SJCRH30 (cell line): ENCODE results near the gene KCNJ5. TPM values are rescaled to one million over a fixed set of nuclear protein-coding genes. Genes with fewer than 3 reads are reported as not detected.

Source experiments
- DNase-seq, 2 experiments: peaks; one replicate each; pipeline ENCODE4 v3.0.0-alpha.2; 2015 to 2020
- H3K27ac ChIP-seq: fragments of 250-450 bp; sonication (Bioruptor Pico); 2 replicates; pipeline ENCODE4 v1.5.1; 2020; ENCODE audit warnings: mild to moderate bottlenecking, moderate library complexity
- H3K27me3 ChIP-seq: fragments of 250-450 bp; sonication (Bioruptor Pico); 2 replicates; pipeline ENCODE4 v1.5.1; 2020; ENCODE audit warnings: mild to moderate bottlenecking, moderate library complexity
- H3K36me3 ChIP-seq: fragments of 250-450 bp; sonication (Bioruptor Pico); 2 replicates; pipeline ENCODE4 v1.5.1; 2020; ENCODE audit warnings: mild to moderate bottlenecking, moderate library complexity
- H3K4me1 ChIP-seq: fragments of 250-450 bp; sonication (Bioruptor Pico); 2 replicates; pipeline ENCODE4 v1.5.1; 2020; ENCODE audit warnings: mild to moderate bottlenecking, moderate library complexity
- H3K4me3 ChIP-seq: fragments of 250-450 bp; sonication (Bioruptor Pico); 2 replicates; pipeline ENCODE4 v1.5.1; 2020; ENCODE audit warnings: mild to moderate bottlenecking, moderate library complexity
- H3K9me3 ChIP-seq: fragments of 250-450 bp; sonication (Bioruptor Pico); replicated peaks from 2 replicates; pipeline ENCODE4 v1.5.1; 2020; ENCODE audit warnings: mild to moderate bottlenecking, moderate library complexity
- total RNA-seq: library from RNA; depleted of rRNA; stranded (reverse); fragments of >200 nt; shearing (Covaris generic); gene quantifications from 2 replicates; pipeline ENCODE4 v1.2.3, GENCODE V29; 2014

KCNJ5 gene
- total RNA-seq, 1 experiment from 2014 or later, result 3.1 TPM

DNA sequence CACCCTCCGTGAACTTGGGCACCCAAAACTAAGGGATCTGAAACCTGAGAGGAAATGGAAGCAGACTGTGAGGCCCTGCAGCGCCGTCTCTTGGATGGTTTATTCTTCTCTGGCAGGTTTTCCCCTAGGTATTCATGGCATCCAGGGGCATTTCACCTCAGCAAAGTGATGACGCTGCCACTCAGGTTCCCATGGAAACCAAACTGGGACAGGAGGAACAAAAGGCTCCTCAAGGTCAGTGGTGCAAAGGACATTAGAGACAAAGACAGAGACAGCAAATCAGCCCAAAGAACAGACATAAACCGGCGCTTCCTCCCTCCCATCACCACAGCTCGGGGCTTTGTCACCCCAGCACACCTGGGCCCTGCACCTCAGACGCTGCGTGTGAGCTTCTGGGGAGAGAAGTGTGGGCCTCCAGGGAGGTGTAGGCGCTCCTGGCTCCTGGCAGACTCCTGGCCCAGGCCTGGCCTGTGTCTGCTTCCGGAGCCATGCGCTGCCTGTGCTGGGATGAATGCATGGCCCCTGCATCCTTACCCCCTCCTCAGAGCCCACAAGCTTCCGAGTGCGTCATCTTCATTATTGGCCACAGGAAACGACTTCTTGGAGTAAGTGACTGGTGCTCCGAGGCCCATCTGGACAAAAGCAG, 45.6 kb downstream of the KCNJ5 start:
- no peak overlapping the region for H3K4me3 ChIP-seq
- H3K27ac ChIP-seq, result no peak overlapping the region
- no peaks in the 10 kb centered on the region for H3K27me3 ChIP-seq
- no peak for DNase-seq
- no peaks in the 10 kb centered on the region for H3K36me3 ChIP-seq
- H3K4me1 ChIP-seq, result peaks cover 58% of the 10 kb centered on the region
- H3K9me3 ChIP-seq, result no peaks in the 10 kb centered on the region

DNA sequence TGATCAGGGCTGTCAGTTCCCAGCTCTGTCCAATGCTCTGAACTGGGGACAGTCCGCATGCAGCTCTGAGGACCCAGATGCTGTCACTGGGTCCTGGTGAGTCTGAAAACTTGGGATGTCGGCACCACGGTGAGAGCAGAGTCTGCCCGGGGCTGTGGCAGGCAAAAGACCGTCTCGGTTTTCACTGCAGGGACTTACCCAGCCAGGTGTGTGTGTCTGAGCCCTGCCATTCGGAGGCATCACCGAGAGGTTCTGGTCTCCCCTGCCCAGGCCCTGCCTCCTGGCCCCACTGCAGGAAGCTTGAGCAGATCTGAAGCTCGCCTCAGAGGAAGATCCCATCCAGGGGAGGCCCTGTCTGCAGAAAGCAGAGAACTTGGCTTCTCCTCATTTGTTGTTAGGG, 46.3 kb downstream of the KCNJ5 start:
- H3K9me3 ChIP-seq, result no peaks in the 10 kb centered on the region
- H3K27me3 ChIP-seq, result no peaks in the 10 kb centered on the region

DNA sequence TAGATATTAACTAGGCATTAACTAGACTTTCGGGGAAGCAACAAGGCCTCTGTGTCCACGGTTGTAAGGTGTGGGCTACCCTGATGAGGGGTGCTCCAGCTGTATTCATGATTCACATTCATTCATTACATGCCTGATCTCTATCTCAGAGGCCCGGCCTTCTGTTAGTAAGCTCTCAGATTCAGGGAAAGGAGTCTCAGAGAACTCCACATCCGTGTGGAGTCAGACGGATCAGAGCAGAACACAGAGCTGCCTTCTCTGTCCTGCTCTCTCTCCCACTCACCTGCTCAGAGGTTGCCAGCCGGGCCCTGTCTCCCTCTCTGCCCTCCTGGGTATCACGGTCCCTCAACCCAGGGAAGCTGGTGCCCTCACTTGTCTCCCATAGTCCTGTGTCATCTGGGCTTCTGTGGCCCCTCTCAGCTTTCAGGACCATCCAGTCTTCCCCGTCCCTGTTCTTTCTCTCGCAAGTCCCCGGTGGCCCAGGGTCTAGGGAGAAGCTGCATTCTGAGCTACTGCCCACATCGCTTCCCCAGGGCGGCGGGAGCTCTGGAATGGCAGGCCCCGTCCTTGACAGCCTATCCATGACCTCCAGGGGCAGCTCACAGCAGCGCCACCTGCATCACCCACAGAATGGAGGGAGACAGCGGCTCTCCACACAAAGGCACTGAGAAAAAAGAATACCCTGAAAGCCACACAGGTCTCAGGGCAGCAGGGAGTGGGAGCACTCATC, 47.2 kb downstream of the KCNJ5 start:
- no peak for DNase-seq
- no peak overlapping the region for H3K4me3 ChIP-seq
- H3K27me3 ChIP-seq, result no peaks in the 10 kb centered on the region
- H3K9me3 ChIP-seq, result no peaks in the 10 kb centered on the region
- peaks cover 44% of the 10 kb centered on the region for H3K4me1 ChIP-seq
- H3K36me3 ChIP-seq, result no peaks in the 10 kb centered on the region
- H3K27ac ChIP-seq, result no peak overlapping the region

More for the DNA sequence above, 46.3 kb downstream of the KCNJ5 start:
- no peak for DNase-seq
- Histone ChIP-seq H3K4me3 (no peak overlapping the region), H3K36me3 (no peaks in the 10 kb centered on the region), H3K4me1 (peaks cover 52% of the 10 kb centered on the region), H3K27ac (no peak overlapping the region)

DNA sequence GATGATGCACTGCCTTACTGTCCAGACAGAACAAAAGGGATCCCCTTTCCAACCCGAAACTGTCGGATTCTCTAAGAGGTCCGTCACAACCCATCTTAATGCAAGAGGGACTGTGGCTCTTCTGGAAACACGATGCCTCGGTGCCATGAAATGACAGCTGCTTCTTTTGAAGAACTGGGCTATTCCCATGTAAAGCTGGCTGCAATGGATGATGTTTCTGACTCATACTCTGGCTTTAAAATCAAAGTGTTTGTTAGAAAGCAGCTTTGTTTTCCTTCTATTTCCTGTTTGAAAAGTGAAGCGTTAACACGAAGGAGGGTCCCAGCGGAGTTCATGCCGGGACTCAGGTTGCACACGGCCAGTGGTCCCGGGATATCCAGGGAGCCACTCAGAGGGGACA, 48.4 kb downstream of the KCNJ5 start:
- Histone ChIP-seq H3K4me3 (peak overlapping the region; percentile 5), H3K27me3 (no peaks in the 10 kb centered on the region), H3K9me3 (no peaks in the 10 kb centered on the region), H3K27ac (peak overlapping the region; percentile 73), H3K4me1 (peaks cover 35% of the 10 kb centered on the region), H3K36me3 (no peaks in the 10 kb centered on the region)
- peak; percentile 59 to 86 for DNase-seq

DNA sequence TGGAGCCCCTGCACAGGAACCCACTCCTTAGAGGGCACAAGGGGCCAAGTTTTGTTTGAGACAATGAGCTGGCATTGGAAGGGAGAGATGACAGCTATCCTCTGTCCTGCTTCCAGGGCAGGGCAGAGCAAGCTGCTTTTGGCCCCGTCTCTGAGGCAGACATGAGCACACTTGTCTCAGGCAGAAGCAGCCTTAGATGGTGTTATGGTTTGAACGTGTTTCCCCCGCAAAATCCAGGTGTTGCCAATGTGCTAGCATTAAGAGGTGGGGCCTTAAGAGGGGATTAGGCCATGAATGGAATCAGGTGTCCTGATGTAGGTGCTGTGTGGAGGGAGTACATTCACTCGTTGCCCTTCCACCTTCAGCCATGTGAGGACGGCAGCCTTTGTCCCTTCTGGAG, 49.0 kb downstream of the KCNJ5 start:
- H3K36me3 ChIP-seq, result no peaks in the 10 kb centered on the region
- H3K4me3 ChIP-seq, result peak overlapping the region; percentile 5
- no peaks in the 10 kb centered on the region for H3K9me3 ChIP-seq
- peaks cover 35% of the 10 kb centered on the region for H3K4me1 ChIP-seq
- H3K27ac ChIP-seq, result peak overlapping the region; percentile 73
- H3K27me3 ChIP-seq, result no peaks in the 10 kb centered on the region
- no peak for DNase-seq

DNA sequence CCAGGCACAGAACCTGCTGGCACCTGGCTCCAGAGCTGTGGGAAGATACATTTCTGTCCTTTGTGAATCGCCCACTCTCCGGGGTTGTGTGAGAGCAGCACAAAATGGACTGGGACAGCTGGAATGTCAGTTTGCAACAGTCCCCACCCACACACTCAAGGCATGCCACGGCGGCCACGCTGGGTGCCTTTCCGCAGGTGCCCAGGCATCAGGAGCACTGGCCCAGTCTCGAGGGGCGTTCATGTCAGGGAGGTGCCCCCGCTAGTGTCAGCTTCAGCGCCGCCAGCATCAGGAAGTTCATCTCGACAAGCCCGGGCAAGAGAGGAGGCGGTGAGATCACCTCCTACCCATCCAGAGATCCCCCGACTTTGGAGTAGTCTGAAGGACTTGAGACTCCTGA, 49.4 kb downstream of the KCNJ5 start:
- no peaks in the 10 kb centered on the region for H3K27me3 ChIP-seq
- DNase-seq, result peak; percentile 32 to 55

DNA sequence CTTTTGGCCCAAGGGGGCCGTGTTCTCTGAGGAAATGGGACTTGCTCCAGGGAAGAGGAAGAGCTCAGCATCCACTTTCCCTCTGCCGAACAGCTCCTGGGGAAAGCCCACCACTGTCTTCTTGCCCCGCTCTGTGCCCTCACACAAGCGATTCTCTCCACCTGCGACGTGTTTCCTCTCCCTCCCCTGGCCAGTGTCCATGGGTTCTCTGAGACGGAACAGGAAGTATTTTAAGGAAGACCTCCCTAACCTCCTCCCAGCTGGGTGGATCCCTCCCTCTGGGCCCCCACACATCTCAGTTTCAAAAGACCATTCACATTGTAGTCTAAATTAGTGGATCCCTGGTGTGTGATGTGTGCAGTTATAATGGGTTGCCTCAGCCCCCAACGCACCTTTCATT, 50.0 kb downstream of the KCNJ5 start:
- no peaks in the 10 kb centered on the region for H3K27me3 ChIP-seq
- peak overlapping the region; percentile 5; the same call in 1 of the 2 replicates for H3K4me3 ChIP-seq
- H3K9me3 ChIP-seq, result no peaks in the 10 kb centered on the region
- peak overlapping the region; percentile 73 for H3K27ac ChIP-seq
- H3K36me3 ChIP-seq, result no peaks in the 10 kb centered on the region
- H3K4me1 ChIP-seq, result peaks cover 35% of the 10 kb centered on the region
- no peak for DNase-seq

More for the DNA sequence above, 49.4 kb downstream of the KCNJ5 start:
- Histone ChIP-seq H3K27ac (peak overlapping the region; percentile 73), H3K9me3 (no peaks in the 10 kb centered on the region), H3K4me1 (peaks cover 35% of the 10 kb centered on the region), H3K36me3 (no peaks in the 10 kb centered on the region), H3K4me3 (peak overlapping the region; percentile 5)

DNA sequence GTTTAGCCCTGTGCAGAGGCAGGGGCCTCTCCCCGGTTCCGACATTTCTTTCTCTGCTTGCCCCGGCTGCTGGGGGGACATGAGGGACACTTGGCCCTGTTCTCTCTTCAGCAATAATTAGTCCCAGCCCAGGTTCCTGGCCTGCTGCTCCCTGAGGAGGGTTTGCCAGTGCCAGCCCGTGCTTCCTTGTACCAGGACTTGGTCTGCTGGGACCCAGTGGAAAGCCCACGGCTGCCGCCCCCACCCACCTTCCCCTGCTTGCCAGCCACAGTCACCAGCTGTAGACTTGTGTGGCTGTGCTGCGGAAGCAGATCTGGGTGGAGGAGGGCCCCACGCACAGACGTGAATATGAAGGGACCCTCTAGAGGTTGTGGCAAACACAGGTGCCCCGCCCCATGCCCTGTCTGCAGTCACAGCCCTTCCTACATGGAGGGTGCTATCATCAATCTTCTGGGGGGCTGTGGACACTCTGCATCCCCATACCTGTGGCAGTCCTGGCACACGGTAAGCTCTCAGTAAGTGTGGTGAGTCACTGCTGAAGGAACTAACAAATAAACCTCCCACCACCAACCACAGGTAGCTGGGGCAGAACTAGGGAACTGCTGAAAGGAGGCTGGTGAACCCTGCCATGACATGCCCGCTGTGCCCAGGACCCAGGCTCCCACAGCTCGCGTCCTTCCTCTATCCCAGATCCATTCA, 50.6 kb downstream of the KCNJ5 start:
- H3K4me1 ChIP-seq, result peaks cover 35% of the 10 kb centered on the region

DNA sequence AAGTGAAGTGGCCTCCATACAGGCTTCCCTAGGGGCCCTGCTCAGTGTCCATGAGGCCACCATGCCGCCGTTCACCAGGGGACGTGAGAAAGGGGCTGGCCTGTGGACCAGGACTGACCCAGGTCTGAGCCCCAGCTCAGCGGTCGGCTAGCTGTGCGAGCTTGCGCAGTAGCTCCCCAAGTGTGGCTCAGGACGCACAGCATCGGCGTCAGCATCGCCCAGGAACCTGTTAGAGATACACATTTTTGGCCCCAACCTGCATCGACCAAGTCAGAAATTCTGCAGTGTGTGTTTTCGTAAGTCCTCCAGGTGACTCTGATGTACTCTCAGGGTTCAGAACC, 51.1 kb downstream of the KCNJ5 start:
- Histone ChIP-seq H3K4me1 (peaks cover 35% of the 10 kb centered on the region), H3K36me3 (no peaks in the 10 kb centered on the region), H3K9me3 (no peaks in the 10 kb centered on the region), H3K4me3 (no peak overlapping the region), H3K27ac (no peak overlapping the region), H3K27me3 (no peaks in the 10 kb centered on the region)
- DNase-seq, result no peak

More for the DNA sequence above, 50.6 kb downstream of the KCNJ5 start:
- Histone ChIP-seq H3K27me3 (no peaks in the 10 kb centered on the region), H3K4me3 (no peak overlapping the region), H3K9me3 (no peaks in the 10 kb centered on the region), H3K27ac (no peak overlapping the region), H3K36me3 (no peaks in the 10 kb centered on the region)
- DNase-seq, result no peak

DNA sequence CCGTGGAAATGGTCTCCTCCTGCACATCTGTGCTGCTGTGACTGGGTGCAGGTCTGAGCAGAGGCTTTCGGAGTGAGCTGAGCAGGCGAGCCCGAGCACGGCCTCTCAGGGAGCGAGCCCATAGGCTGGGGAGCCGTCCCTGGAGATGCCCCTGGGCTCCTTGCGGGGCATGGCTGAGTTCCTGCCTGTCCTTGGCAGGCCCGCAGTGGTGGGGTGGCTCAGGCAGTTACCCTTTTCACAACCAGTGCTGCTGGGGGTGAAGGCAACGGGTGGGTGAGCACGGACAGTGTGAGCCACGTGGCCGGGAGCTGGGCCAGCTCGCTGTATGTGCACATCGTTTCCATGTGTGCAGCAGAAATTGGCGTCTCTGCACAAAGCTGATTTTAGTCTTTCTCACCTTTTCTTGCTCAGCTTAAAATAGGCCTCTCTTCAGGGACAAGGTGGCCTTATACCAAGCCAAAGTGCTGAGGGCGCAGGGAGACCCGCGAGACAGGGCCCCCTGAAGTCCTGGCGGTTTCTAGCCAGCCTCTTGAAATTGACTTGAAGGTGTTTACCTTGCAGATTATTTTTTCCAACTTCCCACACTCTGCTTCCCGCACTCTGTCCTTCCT, 51.8 kb downstream of the KCNJ5 start, which contains the start of gene TP53AIP1:
TP53AIP1 (minus strand) TSS at position 55 of the 611 bp plus-strand sequence. CDS start 5,053 bp downstream, outside the sequence.
- H3K4me3 ChIP-seq, result no peak within 1 kb of the TSS
- peaks cover 29% of the 10 kb centered on the region for H3K4me1 ChIP-seq
- H3K9me3 ChIP-seq, result no peaks in the 10 kb centered on the region
- DNase-seq, result no peak
- no peaks in the 10 kb centered on the region for H3K27me3 ChIP-seq
- H3K27ac ChIP-seq, result no peak within 1 kb of the TSS
- no peaks in the 10 kb centered on the region for H3K36me3 ChIP-seq

DNA sequence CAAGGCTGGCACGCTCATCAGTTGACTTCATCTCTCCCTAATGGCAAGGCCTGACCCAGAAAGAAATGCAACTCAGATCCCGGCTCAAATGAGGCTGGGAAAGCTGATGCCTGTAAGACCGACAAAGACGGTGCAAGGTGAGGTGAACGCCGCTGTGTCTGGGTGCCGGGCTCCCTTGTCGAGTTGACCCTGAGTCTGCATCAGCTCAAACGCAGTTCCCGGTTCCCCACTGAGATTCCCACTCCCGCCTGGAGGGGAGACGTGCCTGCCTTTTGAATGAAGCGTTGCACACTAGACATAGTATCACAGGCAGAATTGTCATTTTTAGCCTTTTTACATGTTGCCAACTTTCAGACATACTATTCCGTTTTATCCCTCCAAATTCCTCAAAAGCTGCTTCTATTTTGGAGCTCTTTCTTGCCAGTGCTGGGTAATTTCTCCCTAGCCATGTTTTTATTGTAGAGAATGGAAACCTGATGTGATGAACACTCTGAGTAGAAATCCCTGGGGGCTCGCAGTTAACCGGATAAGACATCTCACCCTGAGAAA, 52.3 kb downstream of the KCNJ5 start:
- Histone ChIP-seq H3K4me1 (peaks cover 28% of the 10 kb centered on the region), H3K9me3 (no peaks in the 10 kb centered on the region), H3K4me3 (no peak overlapping the region), H3K36me3 (no peaks in the 10 kb centered on the region), H3K27me3 (no peaks in the 10 kb centered on the region), H3K27ac (no peak overlapping the region)
- DNase-seq, result no peak

DNA sequence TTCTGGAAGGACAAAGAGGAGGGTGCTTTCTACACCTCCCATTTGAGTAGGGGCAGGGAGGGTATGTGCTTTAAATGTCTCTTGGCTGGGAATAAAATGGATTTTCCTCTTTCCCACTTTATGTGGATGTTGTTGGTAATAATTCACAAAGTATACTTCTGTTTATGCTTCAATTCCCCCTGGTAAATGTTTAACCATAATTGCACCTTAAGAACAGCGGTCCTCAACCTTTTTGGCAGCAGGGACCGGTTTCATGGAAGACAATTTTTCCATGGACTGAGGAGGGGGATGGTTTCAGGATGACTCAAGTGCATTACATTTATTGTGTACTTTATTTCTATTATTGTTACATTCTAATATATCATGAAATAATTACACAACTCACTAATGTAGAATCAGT, 55.5 kb downstream of the KCNJ5 start:
- no peak overlapping the region for H3K27ac ChIP-seq
- no peaks in the 10 kb centered on the region for H3K36me3 ChIP-seq
- no peaks in the 10 kb centered on the region for H3K27me3 ChIP-seq
- H3K4me1 ChIP-seq, result no peaks in the 10 kb centered on the region
- no peak for DNase-seq
- H3K4me3 ChIP-seq, result no peak overlapping the region
- H3K9me3 ChIP-seq, result no peaks in the 10 kb centered on the region

DNA sequence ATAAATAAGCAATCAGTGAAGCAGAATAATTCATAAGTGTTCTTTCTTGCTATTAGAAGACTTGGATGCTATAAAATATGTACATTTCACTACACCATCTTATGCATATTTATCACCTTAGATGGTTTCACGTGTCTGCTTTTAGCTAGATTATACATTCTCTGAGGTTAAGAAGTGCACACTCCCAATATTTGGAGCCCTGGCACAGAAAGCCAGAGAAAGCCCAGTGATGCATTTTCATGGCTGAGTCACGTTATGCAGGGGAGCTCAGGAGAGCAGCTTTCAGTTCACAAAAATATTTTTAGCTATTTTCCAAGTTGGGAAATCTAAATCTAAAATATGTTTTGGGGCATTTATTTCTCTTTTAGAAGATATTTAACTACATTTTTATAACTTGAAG, 56.6 kb downstream of the KCNJ5 start:
- Histone ChIP-seq H3K27ac (no peak overlapping the region), H3K4me3 (no peak overlapping the region), H3K27me3 (no peaks in the 10 kb centered on the region), H3K9me3 (no peaks in the 10 kb centered on the region), H3K36me3 (no peaks in the 10 kb centered on the region), H3K4me1 (no peaks in the 10 kb centered on the region)
- DNase-seq, result no peak

DNA sequence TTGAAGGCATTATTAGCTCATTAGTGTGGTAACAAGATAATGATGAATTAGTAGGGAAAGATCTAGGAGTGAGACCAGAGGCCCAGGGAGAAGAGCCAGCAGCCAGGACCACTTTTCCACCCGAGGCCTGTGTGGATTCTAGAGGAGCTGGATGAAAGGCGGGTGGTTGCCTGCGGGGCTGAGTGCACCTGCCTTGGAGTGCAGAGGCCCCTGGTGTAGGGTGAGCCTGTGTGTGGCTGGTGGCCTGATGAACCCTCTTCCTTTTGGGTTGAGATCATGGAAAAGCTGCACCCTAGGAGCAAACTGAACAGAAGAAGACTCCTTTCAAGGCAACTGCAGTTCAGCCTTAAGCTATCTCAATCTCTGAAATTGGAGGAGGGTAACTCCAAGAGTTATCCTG, 57.4 kb downstream of the KCNJ5 start:
- Histone ChIP-seq H3K27ac (no peak overlapping the region), H3K9me3 (no peaks in the 10 kb centered on the region), H3K4me3 (no peak overlapping the region), H3K36me3 (no peaks in the 10 kb centered on the region), H3K4me1 (no peaks in the 10 kb centered on the region), H3K27me3 (no peaks in the 10 kb centered on the region)
- DNase-seq, result peak; percentile 53 to 72
